HCT116 (cell line): ENCODE results near the gene LXN. TPM values are rescaled to one million over a fixed set of nuclear protein-coding genes. Genes with fewer than 3 reads are reported as not detected.

Experiments used
- ATAC-seq: fragments of 200-7000 bp; cut with Tn5 transposase; 2 replicates; pipeline ENCODE4 v1.9.1; 2020; ENCODE audit warnings: mild to moderate bottlenecking, moderate library complexity
- BruUV-seq: library from RNA; stranded (reverse); fragments of 400-500 nt; replicated peaks from 2 replicates; lab custom pipeline; 2021; lab: Mats Ljungman, UMichigan
- CTCF ChIA-PET: fragments of 300-600 bp; sonication (Branson Sonifier 250); formaldehyde crosslinking; loops from one replicate; lab custom pipeline; 2021; ENCODE audit warnings: antibody characterized with exemption; lab: Charles Lee
- POLR2A ChIA-PET: fragments of 300-600, 350-600 bp; sonication (Branson Sonifier 250); formaldehyde crosslinking; loops from one replicate; lab custom pipeline; 2021; ENCODE audit warnings: antibody characterized with exemption; lab: Charles Lee
- RAD21 ChIA-PET, 2 experiments: fragments of 300-600 bp; sonication (Branson Sonifier 250); formaldehyde crosslinking; loops; one replicate each; lab custom pipeline; 2023; ENCODE audit warnings: low total read pairs in 2 of 2; ENCODE audit not compliant: uncharacterized antibody in 2 of 2, unreplicated experiment in 2 of 2, low non-redundant PET in 1 of 2; lab: Charles Lee
- DNase-seq: peaks from one replicate; pipeline ENCODE4 v3.0.0-alpha.2; 2010; ENCODE audit warnings: low read depth, low spot score
- H2AFZ ChIP-seq: fragments of 200-600 bp; shearing (Covaris generic), sonication (generic); 2 replicates; pipeline ENCODE4 v1.6.1; 2017; ENCODE audit warnings: low read depth, mixed run types, mixed read lengths, antibody characterized with exemption, low read length; ENCODE audit not compliant: poor library complexity, severe bottlenecking
- H3K27ac ChIP-seq: 2 replicates; pipeline ENCODE4 v1.5.1; 2012; ENCODE audit warnings: low read depth, low read length
- H3K27me3 ChIP-seq: fragments of 200-600 bp; sonication (generic); 2 replicates; pipeline ENCODE4 v1.6.1; 2016; ENCODE audit warnings: mixed run types, low read length, mixed read lengths; ENCODE audit not compliant: insufficient read depth
- H3K36me3 ChIP-seq, 2 experiments: fragments of 200-500 bp in 1 of 2; fragments of 200-600 bp in 1 of 2; sonication (Bioruptor generic) in 1 of 2; sonication (generic) in 1 of 2; 2 replicates each; pipeline versions ENCODE4 v1.5.1 to v1.6.1; 2014 to 2016; ENCODE audit warnings: low read length in 2 of 2, inconsistent platforms in 1 of 2, mixed read lengths in 1 of 2, mixed run types in 1 of 2; ENCODE audit not compliant: insufficient read depth in 2 of 2, control insufficient read depth in 1 of 2
- H3K4me1 ChIP-seq, 2 experiments: fragments of 200-600 bp in 1 of 2; sonication (generic) in 1 of 2; 2 replicates each; pipeline versions ENCODE4 v1.5.1 to v1.6.1; 2012 to 2017; ENCODE audit warnings: low read length in 2 of 2, inconsistent platforms in 1 of 2, mild to moderate bottlenecking in 1 of 2, mixed read lengths in 1 of 2, mixed run types in 1 of 2, moderate library complexity in 1 of 2; ENCODE audit not compliant: insufficient read depth in 2 of 2, control insufficient read depth in 1 of 2
- H3K4me2 ChIP-seq: fragments of 200-600 bp; sonication (generic); 2 replicates; pipeline ENCODE4 v1.6.1; 2017; ENCODE audit warnings: mixed run types, low read length, mixed read lengths
- H3K4me3 ChIP-seq, 2 experiments: fragments of 200-600 bp in 1 of 2; sonication (generic) in 1 of 2; replicated peaks in 1 of 2; 2 replicates each; pipeline ENCODE4 v1.5.1; 2011 to 2016; ENCODE audit warnings: low read length in 2 of 2, control low read depth in 1 of 2, low read depth in 1 of 2, mild to moderate bottlenecking in 1 of 2, mixed read lengths in 1 of 2, mixed run types in 1 of 2
- H3K79me2 ChIP-seq: fragments of 200-600 bp; sonication (generic); 2 replicates; pipeline ENCODE4 v1.6.1; 2017; ENCODE audit warnings: mild to moderate bottlenecking, mixed run types, low read length, moderate library complexity, mixed read lengths; ENCODE audit not compliant: insufficient read depth
- H3K9ac ChIP-seq: fragments of 200-600 bp; sonication (generic); 2 replicates; pipeline ENCODE4 v1.6.1; 2016; ENCODE audit warnings: low read length, mixed read lengths
- H3K9me2 ChIP-seq: fragments of 200-600 bp; sonication (generic), shearing (Covaris generic); 2 replicates; pipeline ENCODE4 v1.6.1; 2017; ENCODE audit warnings: mixed run types, mild to moderate bottlenecking, moderate library complexity; ENCODE audit not compliant: insufficient read depth
- H3K9me3 ChIP-seq, 2 experiments: fragments of 200-500 bp in 1 of 2; fragments of 200-600 bp in 1 of 2; sonication (Bioruptor generic) in 1 of 2; sonication (generic) in 1 of 2; 2 replicates each; pipeline ENCODE4 v1.6.1; 2014 to 2017; ENCODE audit warnings: low read length in 2 of 2, mixed read lengths in 2 of 2, inconsistent platforms in 1 of 2, low read depth in 1 of 2, mild to moderate bottlenecking in 1 of 2, mixed run types in 1 of 2, moderate library complexity in 1 of 2; ENCODE audit not compliant: control insufficient read depth in 1 of 2, insufficient read depth in 1 of 2
- H4K20me1 ChIP-seq: fragments of 200-600 bp; sonication (generic), shearing (Covaris generic); 2 replicates; pipeline ENCODE4 v1.6.1; 2017; ENCODE audit warnings: mixed run types, mild to moderate bottlenecking, moderate library complexity; ENCODE audit not compliant: insufficient read depth
- ATF3 ChIP-seq: IDR thresholded peaks from 2 replicates; pipeline ENCODE4 v1.6.1; 2012
- CBX3 ChIP-seq: IDR thresholded peaks from 2 replicates; pipeline ENCODE4 v1.6.1; 2012; ENCODE audit warnings: low read depth
- CEBPB ChIP-seq: IDR thresholded peaks from 2 replicates; pipeline ENCODE4 v1.6.1; 2012; ENCODE audit warnings: low read depth
- CTCF ChIP-seq, 3 experiments: fragments of 200-600 bp in 1 of 3; sonication (generic) in 1 of 3; IDR thresholded peaks in 2 of 3; conservative IDR thresholded peaks in 1 of 3; 2 replicates each; pipeline ENCODE4 v1.5.1; 2012 to 2017; ENCODE audit warnings: low read depth in 2 of 3, low read length in 2 of 3, antibody characterized with exemption in 1 of 3, borderline replicate concordance in 1 of 3, control low read depth in 1 of 3, mild to moderate bottlenecking in 1 of 3, mixed read lengths in 1 of 3, mixed run types in 1 of 3, moderate library complexity in 1 of 3; ENCODE audit not compliant: insufficient read depth in 1 of 3
- EGR1 ChIP-seq: IDR thresholded peaks from 2 replicates; pipeline ENCODE4 v1.6.1; 2012; ENCODE audit warnings: low read depth
- EZH2 ChIP-seq: fragments of 200-600 bp; sonication (generic); IDR thresholded peaks from 2 replicates; pipeline ENCODE4 v1.6.1; 2017; ENCODE audit warnings: antibody characterized with exemption, mixed run types
- EZH2phosphoT487 ChIP-seq: fragments of 200-600 bp; IDR thresholded peaks from 2 replicates; pipeline ENCODE4 v1.6.1; 2018; ENCODE audit warnings: antibody characterized with exemption, borderline replicate concordance
- JUND ChIP-seq: IDR thresholded peaks from 2 replicates; pipeline ENCODE4 v1.6.1; 2012
- MAX ChIP-seq: IDR thresholded peaks from 2 replicates; pipeline ENCODE4 v1.6.1; 2012
- POLR2A ChIP-seq: IDR thresholded peaks from 2 replicates; pipeline ENCODE4 v1.7.0; 2011; ENCODE audit warnings: borderline replicate concordance; ENCODE audit not compliant: insufficient read depth, insufficient read length; ENCODE audit errors: extremely low read depth
- POLR2AphosphoS5 ChIP-seq: IDR thresholded peaks from 2 replicates; pipeline ENCODE4 v1.6.1; 2011; ENCODE audit warnings: mild to moderate bottlenecking, low read depth, low read length, moderate library complexity
- RAD21 ChIP-seq: IDR thresholded peaks from 2 replicates; pipeline ENCODE4 v1.6.1; 2012; ENCODE audit warnings: low read depth, mild to moderate bottlenecking
- REST ChIP-seq: IDR thresholded peaks from 2 replicates; pipeline ENCODE4 v1.6.1; 2012; ENCODE audit warnings: low read depth
- SIN3A ChIP-seq: IDR thresholded peaks from 2 replicates; pipeline ENCODE4 v1.6.1; 2012; ENCODE audit warnings: low read depth
- SRF ChIP-seq: IDR thresholded peaks from 2 replicates; pipeline ENCODE4 v1.6.1; 2012; ENCODE audit warnings: low read depth
- TCF7L2 ChIP-seq: IDR thresholded peaks from 2 replicates; pipeline ENCODE4 v1.7.0; 2011; ENCODE audit warnings: borderline replicate concordance, inconsistent platforms; ENCODE audit not compliant: insufficient read depth, insufficient read length; ENCODE audit errors: extremely low read depth
- ZBTB33 ChIP-seq: IDR thresholded peaks from 2 replicates; pipeline ENCODE4 v1.6.1; 2011; ENCODE audit warnings: mild to moderate bottlenecking, low read length, moderate library complexity; ENCODE audit not compliant: insufficient replicate concordance; ENCODE audit errors: extremely low read depth
- ZFX ChIP-seq: fragments of 450-650 bp; IDR thresholded peaks from 2 replicates; pipeline ENCODE4 v1.6.1; 2017
- ZNF274 ChIP-seq: fragments of 200-500 bp; sonication (Bioruptor generic); IDR thresholded peaks from 2 replicates; pipeline ENCODE4 v1.6.1; 2014; ENCODE audit warnings: mild to moderate bottlenecking, low read depth, low read length, inconsistent platforms
- intact Hi-C: fragments of 100-400 bp; cut with micrococcal nuclease; formaldehyde crosslinking; loops from 2 replicates; pipeline ENCODE4 v1.10.0; 2022
- total RNA-seq: library from RNA; stranded (reverse); gene quantifications from one replicate; pipeline ENCODE4 v1.2.1, GENCODE V29; 2021; ENCODE audit not compliant: unreplicated experiment

LXN gene
- total RNA-seq, 1 experiment from 2014 or later, result not detected

GRCh38 chr3:158702815-158703481 is 30.5 kb upstream of the LXN start:
- Histone ChIP-seq H3K27me3 (no peaks in the 10 kb centered on the region), H3K4me3 (no peak overlapping the region), H3K4me1 (no peaks in the 10 kb centered on the region), H2AFZ (no peak overlapping the region), H3K79me2 (peaks cover 8% of the 10 kb centered on the region; the same call in 1 of the 2 replicates), H3K9me3 (no peaks in the 10 kb centered on the region), H3K36me3 (no peaks in the 10 kb centered on the region; a peak in 1 of 4 replicates), H3K4me2 (no peak overlapping the region), H3K9me2 (no peaks in the 10 kb centered on the region), H3K27ac (no peak overlapping the region), H3K9ac (no peak overlapping the region), H4K20me1 (no peaks in the 10 kb centered on the region)
- RAD21 ChIA-PET, result no interaction called here
- TF ChIP-seq TCF7L2, result no peak
- no peak for TF ChIP-seq ZNF274
- TF ChIP-seq ZBTB33, result no peak
- no peak for TF ChIP-seq JUND
- no peak for TF ChIP-seq EZH2phosphoT487
- TF ChIP-seq SIN3A, result no peak
- TF ChIP-seq RAD21, result no peak
- TF ChIP-seq ATF3, result no peak
- TF ChIP-seq CTCF (IDR thresholded peaks at IDR 0.05 in 2 of 3, conservative IDR thresholded peaks at IDR 0.05 in 1 of 3; ENCODE audit: borderline replicate concordance in 1 of 3, insufficient read depth in 1 of 3, low read depth in 2 of 3, low read length in 2 of 3), result no peak
- TF ChIP-seq ZFX, result no peak
- no peak for TF ChIP-seq MAX
- TF ChIP-seq POLR2A, result no peak
- TF ChIP-seq POLR2AphosphoS5, result no peak
- TF ChIP-seq EZH2, result no peak
- TF ChIP-seq EGR1, result no peak
- no peak for TF ChIP-seq SRF
- no peak for TF ChIP-seq REST
- TF ChIP-seq CBX3, result no peak
- TF ChIP-seq CEBPB, result no peak
- DNase-seq, result no peak
- BruUV-seq, result no TSS peak
- POLR2A ChIA-PET, result interaction anchor here (0.9 kb wide), 1 partner anchor 10 kb away, joined by 4 read pairs; no protein-coding TSS in a partner anchor
- intact Hi-C loops, result no loop called here
- ATAC-seq, result no peak
- CTCF ChIA-PET, result no interaction called here
